Urinary bladder (tissue), 4 donors: ENCODE data around the gene ZC3H11A. TPM values are rescaled to one million over a fixed set of nuclear protein-coding genes. Genes with fewer than 3 reads are reported as not detected.
A peak's percentile ranks its signal among the peaks of the same experiment; 100 is the strongest.
"Not testable (repeated sequence)": the region's sequence is repeated elsewhere in the genome, so short reads cannot be mapped to it uniquely, and the experiment has no call there.

Experiments
- DNase-seq: peaks from one replicate; pipeline ENCODE4 v3.0.0-alpha.2; 2015; ENCODE audit errors: extremely low spot score
- H3K27ac ChIP-seq: one replicate; pipeline ENCODE4 v1.5.1; 2013; ENCODE audit warnings: low read depth, mild to moderate bottlenecking, moderate library complexity
- H3K36me3 ChIP-seq: one replicate; pipeline ENCODE4 v1.6.1; 2013; ENCODE audit warnings: mild to moderate bottlenecking, moderate library complexity; ENCODE audit not compliant: insufficient read depth
- H3K4me1 ChIP-seq: one replicate; pipeline ENCODE4 v1.6.1; 2013; ENCODE audit warnings: mild to moderate bottlenecking, moderate library complexity; ENCODE audit not compliant: insufficient read depth
- H3K4me3 ChIP-seq: one replicate; pipeline ENCODE4 v1.5.1; 2013; ENCODE audit warnings: low read depth, low read length
- WGBS: extraction: QIAGEN DNeasy Blood & Tissue Kit; methylation state at CpG from one replicate; pipeline ENCODE4 v1.1.7; 2013; 5-methylcytosine and 5-hydroxymethylcytosine counted together
- polyA plus RNA-seq: library from polyadenylated mRNA; stranded (reverse); fragments of 200-250 nt; gene quantifications from one replicate; pipeline ENCODE4 v1.2.3, GENCODE V29; 2013
- total RNA-seq: library from RNA; depleted of rRNA; stranded (reverse); fragments of >200 nt; gene quantifications from one replicate; pipeline ENCODE4 v1.2.3, GENCODE V29; 2014
- donor health status: healthy with polysubstance abuse.
- donor health status: healthy.

ZC3H11A gene
- total and polyA plus RNA-seq, 2 donors: 43.1 to 137 TPM

DNA sequence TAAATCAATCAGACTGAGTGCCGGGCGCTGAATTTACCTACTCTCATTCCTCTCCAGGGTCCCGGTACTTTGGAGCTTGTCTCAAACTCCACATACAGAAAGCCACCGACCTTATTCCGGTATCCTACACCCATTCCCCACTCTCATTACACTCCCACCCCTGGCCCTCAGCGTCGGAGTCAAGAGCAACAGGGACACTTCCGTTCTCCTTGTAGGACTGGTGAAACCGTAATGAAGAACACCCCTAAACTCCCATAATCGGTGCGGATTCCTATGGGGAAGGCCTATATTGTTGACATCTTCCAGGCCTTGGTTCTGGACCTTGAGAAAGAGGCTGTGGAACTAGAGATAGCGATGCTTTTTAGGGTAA is 798 bp downstream of the ZC3H11A start:
- Histone ChIP-seq H3K4me3 (peak overlapping the region; percentile 67), H3K4me1 (peaks cover 3% of the 10 kb centered on the region), H3K27ac (peak overlapping the region; percentile 95), H3K36me3 (peaks cover 1% of the 10 kb centered on the region)
- WGBS: under 1% methylated on average over 12 of the region's 12 CpGs
- DNase-seq: no peak

DNA sequence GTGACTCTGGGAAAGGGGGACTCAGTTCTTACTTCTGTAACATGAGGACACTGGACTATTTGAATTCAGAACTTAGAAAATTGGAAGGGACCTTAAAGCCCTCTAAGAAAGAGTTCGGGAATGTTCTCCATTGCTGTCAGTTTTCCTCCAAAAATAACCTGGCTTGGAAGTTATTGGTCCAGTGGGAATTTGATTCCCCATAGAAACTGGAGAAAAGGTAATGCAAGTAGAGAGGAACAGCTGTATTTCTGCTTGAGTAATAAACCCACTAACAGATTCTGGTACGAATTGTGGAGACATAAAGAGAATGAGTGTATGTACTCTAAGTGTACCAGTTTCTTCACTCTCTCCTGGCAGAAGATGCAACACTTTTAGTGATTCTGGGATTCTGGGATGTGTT is 1.8 kb downstream of the ZC3H11A start:
- Histone ChIP-seq H3K36me3 (peaks cover 1% of the 10 kb centered on the region), H3K4me3 (peak overlapping the region; percentile 67), H3K4me1 (peaks cover 3% of the 10 kb centered on the region), H3K27ac (no peak overlapping the region)
- no peak for DNase-seq
- WGBS: 65% methylated on average over 2 of the region's 2 CpGs

DNA sequence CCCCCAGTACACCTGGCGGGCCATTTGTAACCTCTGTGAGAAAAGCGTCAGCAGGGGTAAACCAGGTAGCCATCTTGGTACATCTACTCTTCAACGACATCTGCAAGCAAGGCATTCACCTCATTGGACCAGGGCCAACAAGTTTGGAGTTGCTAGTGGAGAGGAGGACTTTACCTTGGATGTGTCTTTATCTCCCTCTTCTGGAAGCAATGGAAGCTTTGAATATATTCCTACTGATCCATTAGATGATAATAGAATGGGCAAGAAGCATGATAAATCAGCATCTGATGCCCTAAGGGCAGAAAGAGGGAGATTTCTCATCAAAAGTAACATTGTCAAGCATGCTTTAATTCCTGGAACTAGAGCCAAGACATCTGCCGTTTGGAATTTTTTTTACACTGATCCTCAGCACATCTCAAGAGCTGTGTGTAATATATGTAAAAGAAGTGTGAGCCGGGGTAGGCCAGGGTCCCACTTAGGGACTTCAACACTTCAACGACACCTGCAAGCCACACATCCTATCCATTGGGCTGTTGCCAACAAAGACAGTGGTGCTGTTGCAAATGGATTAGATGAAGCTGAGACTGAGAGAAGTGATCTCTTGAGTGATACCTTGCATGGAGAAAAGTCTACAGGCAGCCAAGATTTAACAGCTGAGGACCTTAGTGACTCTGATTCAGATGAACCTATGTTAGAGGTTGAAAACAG is 2.7 kb downstream of the ZC3H11A start:
- WGBS: 63% methylated on average over 6 of the region's 6 CpGs
- Histone ChIP-seq H3K36me3 (peaks cover 1% of the 10 kb centered on the region), H3K27ac (no peak overlapping the region), H3K4me3 (no peak overlapping the region), H3K4me1 (peaks cover 3% of the 10 kb centered on the region)
- no peak for DNase-seq

DNA sequence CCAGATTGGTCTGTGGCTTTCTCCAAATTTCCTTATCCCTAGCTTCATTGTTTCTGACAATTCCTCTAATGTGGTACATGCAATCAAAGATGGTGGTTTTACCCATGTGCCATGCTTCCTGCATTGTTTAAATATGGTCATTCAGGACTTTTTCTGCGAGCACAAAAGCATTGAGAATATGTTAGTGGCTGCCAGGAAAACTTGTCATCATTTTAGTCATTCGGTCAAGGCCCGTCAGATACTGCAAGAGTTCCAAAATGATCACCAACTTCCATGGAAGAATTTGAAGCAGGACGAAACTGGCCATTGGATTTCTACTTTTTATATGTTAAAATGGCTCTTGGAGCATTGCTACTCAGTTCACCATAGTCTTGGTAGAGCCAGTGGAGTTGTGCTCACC is 3.7 kb downstream of the ZC3H11A start:
- DNase-seq: no peak
- Histone ChIP-seq H3K36me3 (no peaks in the 10 kb centered on the region), H3K4me1 (peaks cover 3% of the 10 kb centered on the region), H3K4me3 (no peak overlapping the region), H3K27ac (no peak overlapping the region)
- 84% methylated on average over 4 of the region's 4 CpGs for WGBS

DNA sequence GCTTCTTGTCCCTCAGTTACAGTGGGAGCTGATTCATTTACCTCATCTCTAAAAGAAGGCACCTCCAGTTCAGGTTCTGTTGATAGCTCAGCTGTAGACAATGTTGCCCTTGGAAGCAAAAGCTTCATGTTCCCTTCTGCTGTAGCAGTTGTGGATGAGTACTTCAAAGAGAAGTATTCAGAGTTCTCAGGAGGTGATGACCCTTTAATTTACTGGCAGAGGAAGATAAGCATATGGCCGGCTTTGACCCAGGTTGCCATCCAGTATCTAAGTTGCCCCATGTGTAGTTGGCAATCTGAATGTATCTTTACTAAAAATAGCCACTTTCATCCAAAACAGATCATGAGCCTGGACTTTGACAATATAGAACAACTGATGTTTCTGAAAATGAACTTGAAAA is 4.5 kb downstream of the ZC3H11A start:
- WGBS: 41% methylated on average over 1 of the region's 1 CpG
- no peak for DNase-seq
- Histone ChIP-seq H3K4me3 (no peak overlapping the region), H3K4me1 (peaks cover 3% of the 10 kb centered on the region), H3K36me3 (no peaks in the 10 kb centered on the region), H3K27ac (no peak overlapping the region)

DNA sequence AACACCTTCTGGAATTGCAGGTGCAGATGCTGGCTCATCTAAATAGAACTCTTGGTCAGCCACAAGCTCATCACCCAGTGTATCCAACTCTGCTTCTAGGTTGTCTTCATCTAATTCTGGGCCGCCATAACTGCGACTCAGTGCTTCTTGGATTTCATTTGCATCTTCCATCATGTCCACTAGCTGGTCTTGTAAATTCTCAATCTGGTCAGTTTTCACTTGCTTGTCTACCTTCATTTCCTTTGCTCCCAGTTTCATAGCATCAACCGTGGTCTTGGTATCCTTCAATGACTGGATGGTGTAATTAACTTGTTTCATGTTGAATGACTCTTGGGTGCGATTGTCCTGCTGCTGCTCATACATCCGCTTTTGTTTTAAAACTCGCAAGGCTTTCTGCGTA is 10.3 kb downstream of the ZC3H11A start:
- H3K4me3 ChIP-seq: no peak overlapping the region
- H3K36me3 ChIP-seq: peaks cover 2% of the 10 kb centered on the region

DNA sequence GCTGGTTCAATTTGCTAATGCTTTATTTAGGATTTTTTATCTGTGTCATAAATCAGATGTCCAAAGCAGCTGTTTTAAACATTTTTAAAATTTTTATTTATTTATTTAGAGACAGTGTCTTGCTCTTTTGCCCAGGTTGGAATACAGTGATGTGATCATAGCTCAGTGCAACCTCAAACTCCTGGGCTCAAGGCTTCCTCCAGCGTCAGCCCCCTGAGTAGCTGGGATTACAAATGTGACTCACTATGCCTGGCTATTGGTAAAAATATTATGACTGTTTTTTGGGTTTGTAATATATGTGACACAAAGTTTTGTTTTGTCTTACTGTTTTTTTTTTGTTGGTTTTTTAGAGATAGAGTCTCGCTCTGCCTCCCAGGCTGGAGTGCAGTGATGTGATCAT is 11.8 kb downstream of the ZC3H11A start:
- Histone ChIP-seq H3K4me3 (no peak overlapping the region), H3K4me1 (no peaks in the 10 kb centered on the region), H3K36me3 (peaks cover 5% of the 10 kb centered on the region), H3K27ac (no peak overlapping the region)
- no peak for DNase-seq
- 42% methylated on average over 2 of the region's 2 CpGs for WGBS

More for the DNA sequence above, 10.3 kb downstream of the ZC3H11A start:
- WGBS: 98% methylated on average over 7 of the region's 7 CpGs
- no peak overlapping the region for H3K27ac ChIP-seq
- DNase-seq: no peak
- no peaks in the 10 kb centered on the region for H3K4me1 ChIP-seq

DNA sequence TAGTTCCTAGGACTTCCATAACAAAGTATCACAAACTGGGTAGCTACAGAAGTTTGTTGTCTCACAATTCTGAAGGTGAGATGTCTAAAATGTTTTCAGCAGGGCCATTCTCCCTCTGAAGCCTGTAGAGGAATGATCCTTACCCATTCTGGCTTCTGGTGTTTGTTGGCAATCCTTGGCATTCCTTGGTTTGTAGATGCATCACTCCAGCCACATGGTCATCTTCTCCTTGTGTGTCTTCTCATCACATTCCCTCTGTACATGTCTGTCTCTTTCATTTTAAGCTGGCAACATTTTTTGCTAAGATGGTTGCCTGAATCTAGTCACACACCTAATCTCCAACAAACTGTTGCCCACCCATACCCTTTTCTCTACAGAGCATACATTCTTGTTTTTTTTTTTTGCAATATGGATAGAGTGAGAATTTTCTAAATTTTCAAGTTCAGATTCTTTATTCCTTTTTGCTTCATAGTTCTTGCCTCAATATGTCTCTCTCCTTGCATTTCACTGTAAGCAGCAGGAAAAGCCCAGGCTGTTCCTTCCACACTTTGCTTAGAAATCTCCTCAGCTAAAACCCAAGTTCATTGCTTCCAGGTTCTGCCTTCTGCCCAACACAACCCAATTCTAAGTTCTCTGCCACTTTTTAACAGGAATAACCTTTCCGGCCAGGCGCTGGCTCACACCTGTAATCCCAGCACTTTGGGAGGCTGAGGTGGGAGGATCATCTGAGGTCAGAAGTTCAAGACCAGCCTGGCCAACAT is 18.3 kb downstream of the ZC3H11A start:
- no peak for DNase-seq
- WGBS: 97% methylated on average over 2 of the region's 2 CpGs

DNA sequence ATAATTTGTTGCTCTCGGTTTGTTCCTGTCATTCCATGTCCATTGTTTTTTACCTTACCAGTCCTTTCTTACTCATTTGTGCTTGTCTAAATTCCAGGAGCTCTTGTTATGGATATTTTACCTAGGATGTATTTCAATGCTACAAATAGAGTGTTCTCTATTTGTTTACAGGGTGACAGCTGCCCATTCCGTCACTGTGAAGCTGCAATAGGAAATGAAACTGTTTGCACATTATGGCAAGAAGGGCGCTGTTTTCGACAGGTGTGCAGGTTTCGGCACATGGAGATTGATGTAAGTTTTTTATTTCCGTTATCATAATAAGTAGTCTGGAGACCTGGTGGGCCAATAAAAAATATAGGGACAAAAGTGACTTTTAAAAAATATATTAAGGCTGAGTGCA is 23.0 kb downstream of the ZC3H11A start:
- H3K36me3 ChIP-seq: peaks cover 14% of the 10 kb centered on the region
- no peaks in the 10 kb centered on the region for H3K4me1 ChIP-seq
- 88% methylated on average over 6 of the region's 6 CpGs for WGBS

More for the DNA sequence above, 18.3 kb downstream of the ZC3H11A start:
- no peak overlapping the region for H3K4me3 ChIP-seq
- H3K27ac ChIP-seq: no peak overlapping the region
- H3K4me1 ChIP-seq: no peaks in the 10 kb centered on the region
- H3K36me3 ChIP-seq: peaks cover 9% of the 10 kb centered on the region

DNA sequence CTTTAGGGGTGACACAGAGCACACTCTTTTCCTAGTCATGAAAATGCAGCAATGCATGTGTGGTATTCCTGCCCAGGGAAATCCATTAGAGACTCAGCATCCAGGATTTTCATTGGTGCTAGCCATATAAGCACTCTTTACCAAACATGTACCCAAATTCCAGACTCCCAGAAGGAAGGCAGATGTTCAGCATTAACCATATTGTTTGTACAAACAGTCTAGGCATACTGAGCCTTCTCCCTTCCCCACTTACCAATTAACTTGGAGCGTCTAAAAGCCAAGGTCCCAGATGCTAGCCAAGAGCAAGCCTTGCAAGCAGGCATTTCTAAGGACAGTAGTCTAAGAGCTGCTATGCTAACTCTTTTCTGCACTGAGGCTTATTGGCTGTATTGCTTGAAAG is 27.9 kb downstream of the ZC3H11A start:
- H3K27ac ChIP-seq: no peak overlapping the region
- no peaks in the 10 kb centered on the region for H3K4me1 ChIP-seq
- no peak for DNase-seq
- peaks cover 13% of the 10 kb centered on the region for H3K36me3 ChIP-seq
- 63% methylated on average over 1 of the region's 1 CpG for WGBS
- no peak overlapping the region for H3K4me3 ChIP-seq

More for the DNA sequence above, 23.0 kb downstream of the ZC3H11A start:
- Histone ChIP-seq H3K27ac (no peak overlapping the region), H3K4me3 (no peak overlapping the region)
- DNase-seq: no peak

DNA sequence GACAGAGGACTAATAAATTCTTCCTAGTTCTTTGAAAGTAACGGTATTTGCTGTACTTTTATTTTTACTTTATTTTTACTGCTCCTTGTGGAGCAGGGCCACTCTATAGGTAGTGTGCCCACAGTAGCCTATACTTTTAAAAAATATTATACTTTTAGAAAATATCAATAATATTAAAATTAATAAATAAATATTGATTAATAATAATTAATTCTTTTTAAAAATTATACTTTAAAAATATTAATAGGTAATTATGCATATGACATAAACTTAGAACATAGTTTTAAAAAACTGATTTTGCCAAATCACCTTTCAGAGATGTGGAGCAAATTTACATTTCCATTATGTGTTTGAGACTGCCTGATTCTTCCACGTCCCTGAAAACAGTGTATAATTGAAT is 30.8 kb downstream of the ZC3H11A start:
- no peaks in the 10 kb centered on the region for H3K4me1 ChIP-seq
- no peak overlapping the region for H3K27ac ChIP-seq
- no peak overlapping the region for H3K4me3 ChIP-seq
- DNase-seq: no peak
- H3K36me3 ChIP-seq: peaks cover 5% of the 10 kb centered on the region
- 91% methylated on average over 2 of the region's 2 CpGs for WGBS

DNA sequence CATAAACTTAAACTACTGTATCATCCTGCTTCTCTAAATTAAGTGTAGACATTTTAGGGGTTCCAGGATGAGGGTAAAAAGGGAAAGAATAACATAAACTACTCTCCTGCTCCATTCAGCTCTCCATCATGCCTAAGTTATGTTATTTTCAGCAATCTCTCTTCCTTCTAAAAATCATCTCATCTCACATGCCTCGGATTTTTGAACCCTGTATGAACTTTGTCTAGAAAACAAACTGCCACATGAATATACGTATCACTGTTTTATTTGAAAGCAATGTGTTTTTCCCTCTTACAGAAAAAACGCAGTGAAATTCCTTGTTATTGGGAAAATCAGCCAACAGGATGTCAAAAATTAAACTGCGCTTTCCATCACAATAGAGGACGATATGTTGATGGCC is 32.6 kb downstream of the ZC3H11A start:
- Histone ChIP-seq H3K4me3 (no peak overlapping the region), H3K27ac (no peak overlapping the region), H3K4me1 (no peaks in the 10 kb centered on the region), H3K36me3 (peaks cover 3% of the 10 kb centered on the region)
- WGBS: 76% methylated on average over 5 of the region's 5 CpGs
- no peak for DNase-seq

DNA sequence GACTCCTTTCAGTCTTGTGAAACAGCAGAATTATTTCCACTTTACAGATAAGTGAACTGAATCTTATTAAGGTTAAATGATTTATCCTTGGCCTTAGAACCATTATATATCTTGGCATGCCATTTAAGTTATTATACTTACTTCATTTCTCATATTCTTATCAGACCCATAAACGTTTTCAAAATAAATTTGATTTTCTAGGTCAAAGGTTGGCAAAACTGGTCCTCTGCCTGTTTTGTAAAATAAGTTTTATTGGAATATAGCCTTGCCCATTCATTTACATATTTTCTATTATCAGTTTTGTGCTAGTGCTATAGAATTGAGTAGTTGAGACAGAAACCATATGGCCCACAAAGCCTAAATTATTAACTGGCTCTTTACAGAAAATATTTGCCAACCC is 33.1 kb downstream of the ZC3H11A start:
- no peak for DNase-seq
- peaks cover 3% of the 10 kb centered on the region for H3K36me3 ChIP-seq
- H3K4me1 ChIP-seq: no peaks in the 10 kb centered on the region
- H3K27ac ChIP-seq: no peak overlapping the region
- WGBS: 23% methylated on average over 1 of the region's 1 CpG
- no peak overlapping the region for H3K4me3 ChIP-seq

DNA sequence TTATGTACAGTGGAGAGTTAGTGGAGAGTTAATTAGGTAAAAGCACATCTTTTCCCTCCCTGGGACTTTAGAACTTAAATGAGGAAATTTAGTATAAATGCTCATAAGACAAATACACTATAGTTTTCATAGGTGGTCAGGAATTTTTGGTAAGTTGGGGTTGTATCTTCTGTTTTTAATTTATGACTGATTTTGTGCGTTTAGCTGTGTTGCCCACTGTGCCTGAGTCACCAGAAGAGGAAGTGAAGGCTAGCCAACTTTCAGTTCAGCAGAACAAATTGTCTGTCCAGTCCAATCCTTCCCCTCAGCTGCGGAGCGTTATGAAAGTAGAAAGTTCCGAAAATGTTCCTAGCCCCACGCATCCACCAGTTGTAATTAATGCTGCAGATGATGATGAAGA is 33.8 kb downstream of the ZC3H11A start:
- H3K36me3 ChIP-seq, H3K27ac ChIP-seq, DNase-seq, H3K4me3 ChIP-seq, H3K4me1 ChIP-seq: not testable (repeated sequence)
- WGBS: 77% methylated on average over 5 of the region's 5 CpGs
